ENCODE results near the gene LGALS3BP. TPM values are rescaled to one million over a fixed set of nuclear protein-coding genes. Genes with fewer than 3 reads are reported as not detected.

LGALS3BP gene
- total and polyA plus RNA-seq, 10 donors, result 33.6 to 188 (median 100) TPM

- Histone ChIP-seq H3K9me3 (no peaks in the 10 kb centered on the region), H3K27ac (no peak overlapping the region), H3K27me3 (replicated peaks in 1 of 7) (no peaks in the 10 kb centered on the region), H3K4me3 (no peak overlapping the region), H3K36me3 (peaks cover 0 to 74% (median 26%) of the 10 kb centered on the region in 6 donors), H3K4me1 (peaks cover 25 to 74% (median 51%) of the 10 kb centered on the region in 6 donors)
- intact Hi-C loops (cut with DNase I; ENCODE audit: low total_unique reads), result no loop called here
- 84 to 89% (median 86%) methylated on average over 20 of the region's 20 CpGs for WGBS, 5 donors
- DNase-seq, result no peak
- TF ChIP-seq POLR2A (IDR thresholded peaks at IDR 0.05), result no peak
- TF ChIP-seq POLR2AphosphoS5 (IDR thresholded peaks at IDR 0.05), result no peak
- no peak for TF ChIP-seq CTCF (IDR thresholded peaks at IDR 0.05 in 8 of 11, conservative IDR thresholded peaks at IDR 0.05 in 3 of 11)
Measured at GRCh38 chr17:79002796-79003593, 23.3 kb upstream of the LGALS3BP start.

DNA sequence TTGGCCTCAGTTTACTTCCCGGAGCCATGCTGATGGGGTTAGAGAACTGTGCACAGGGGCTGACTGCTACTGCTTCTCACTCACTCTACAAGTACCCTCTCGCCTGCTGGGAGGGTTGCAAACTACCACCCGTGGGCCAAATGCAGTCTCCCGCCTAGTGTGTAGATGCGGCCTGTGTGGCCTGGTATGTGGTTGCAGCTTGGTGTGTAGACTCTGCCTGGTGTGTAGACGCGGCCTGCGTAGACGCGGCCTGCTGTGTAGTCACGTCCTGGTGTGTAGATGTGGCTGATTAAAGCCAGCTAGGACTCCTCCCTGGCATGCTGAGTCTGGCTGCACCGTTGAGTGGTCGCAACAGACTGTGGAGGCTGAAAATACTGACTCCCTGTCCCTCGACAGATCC lies 22.6 kb upstream of the LGALS3BP start:
- WGBS, 5 donors, result 89 to 95% (median 92%) methylated on average over 14 of the region's 14 CpGs
- no peak for TF ChIP-seq POLR2AphosphoS5 (IDR thresholded peaks at IDR 0.05)
- TF ChIP-seq POLR2A (IDR thresholded peaks at IDR 0.05), result no peak
- no peak for TF ChIP-seq CTCF (IDR thresholded peaks at IDR 0.05 in 8 of 11, conservative IDR thresholded peaks at IDR 0.05 in 3 of 11)
- Histone ChIP-seq H3K27ac (no peak overlapping the region), H3K4me3 (no peak overlapping the region), H3K27me3 (replicated peaks in 1 of 7) (no peaks in the 10 kb centered on the region), H3K36me3 (peaks cover 0 to 74% (median 33%) of the 10 kb centered on the region in 6 donors), H3K4me1 (peaks cover 19 to 74% (median 51%) of the 10 kb centered on the region in 6 donors), H3K9me3 (no peaks in the 10 kb centered on the region)
- intact Hi-C loops (cut with DNase I; ENCODE audit: low total_unique reads), result no loop called here
- no peak for DNase-seq

DNA sequence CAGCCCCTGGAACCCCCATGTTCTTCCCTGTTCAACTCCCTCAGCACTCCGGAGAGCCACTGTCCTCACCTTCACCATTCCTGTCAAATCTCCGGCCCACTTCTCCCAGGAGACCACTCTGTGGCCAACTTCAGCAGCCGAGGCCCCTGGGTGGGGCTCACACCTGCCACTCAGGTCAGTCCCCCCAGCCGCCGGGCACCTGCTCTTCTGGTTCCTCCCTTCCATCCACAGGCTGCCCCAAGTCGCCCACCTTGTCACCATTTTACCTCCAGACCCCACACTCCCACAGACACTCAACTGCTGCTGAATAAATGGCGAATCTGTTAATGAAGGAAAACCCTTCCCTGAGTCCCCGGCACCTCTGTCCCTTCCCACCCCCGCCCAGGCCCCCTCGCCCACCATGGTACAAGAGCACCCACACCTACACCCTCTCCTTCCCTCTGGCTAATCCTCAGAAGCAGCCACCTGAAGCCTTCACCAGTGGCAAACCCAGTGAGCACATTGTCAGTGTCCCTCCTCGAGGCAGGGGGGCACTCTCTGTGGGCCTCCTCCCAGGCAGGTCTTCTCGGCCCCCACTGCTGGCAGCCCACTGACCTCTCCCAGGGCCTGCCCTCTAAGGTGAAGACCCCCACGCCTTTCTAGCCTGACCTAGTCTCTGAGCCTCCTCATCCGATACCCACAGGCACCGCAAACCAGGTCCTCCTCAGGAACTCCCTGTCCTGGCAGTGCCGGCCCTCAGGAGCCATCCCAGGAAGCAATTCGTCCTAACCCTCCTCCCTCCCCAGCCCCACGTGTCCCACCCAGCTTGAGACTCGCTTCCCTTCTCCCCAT lies 21.7 kb upstream of the LGALS3BP start:
- H3K36me3 ChIP-seq, result peaks cover 0 to 75% (median 42%) of the 10 kb centered on the region in 6 donors
- 86 to 96% (median 91%) methylated on average over 19 of the region's 19 CpGs for WGBS, 5 donors
- TF ChIP-seq POLR2A (IDR thresholded peaks at IDR 0.05) (no peak), CTCF (IDR thresholded peaks at IDR 0.05 in 8 of 11, conservative IDR thresholded peaks at IDR 0.05 in 3 of 11) (no peak), POLR2AphosphoS5 (IDR thresholded peaks at IDR 0.05) (no peak)
- no peaks in the 10 kb centered on the region for H3K9me3 ChIP-seq
- intact Hi-C loops (cut with DNase I; ENCODE audit: low total_unique reads), result no loop called here
- H3K4me3 ChIP-seq, result no peak overlapping the region
- H3K27me3 ChIP-seq (replicated peaks in 1 of 7), result no peaks in the 10 kb centered on the region
- H3K4me1 ChIP-seq, result peaks cover 10 to 74% (median 51%) of the 10 kb centered on the region in 6 donors
- peak overlapping the region in 2 of 8 donors; percentile 9 to 30 for H3K27ac ChIP-seq
- DNase-seq, result no peak

All from spleen (tissue), 11 donors.